Mesendoderm (in vitro differentiated cells): Measurements from ENCODE around the gene ANKRD39.
"Not testable (repeated sequence)": the region's sequence is repeated elsewhere in the genome, so short reads cannot be mapped to it uniquely, and the experiment has no call there.

ENCODE experiments used
- DNase-seq: peaks from one replicate; pipeline ENCODE4 v3.0.0; 2013
- H2AK5ac ChIP-seq: 2 replicates; pipeline ENCODE4 v1.6.1; 2013; ENCODE audit warnings: low read length, inconsistent platforms
- H2BK120ac ChIP-seq: 2 replicates; pipeline ENCODE4 v1.6.1; 2013; ENCODE audit warnings: low read depth, mild to moderate bottlenecking, low read length, moderate library complexity, mixed read lengths
- H2BK15ac ChIP-seq: replicated peaks from 2 replicates; pipeline ENCODE4 v1.6.1; 2013; ENCODE audit warnings: low read depth, mild to moderate bottlenecking, moderate library complexity
- H2BK5ac ChIP-seq: 2 replicates; pipeline ENCODE4 v1.6.1; 2013; ENCODE audit warnings: low read length, inconsistent platforms
- H3K18ac ChIP-seq: 2 replicates; pipeline ENCODE4 v1.6.1; 2013; ENCODE audit warnings: mild to moderate bottlenecking, low read length, mixed read lengths
- H3K23ac ChIP-seq: one replicate; pipeline ENCODE4 v1.6.1; 2013; ENCODE audit warnings: low read length
- H3K27ac ChIP-seq: 2 replicates; pipeline ENCODE4 v1.5.1; 2013; ENCODE audit warnings: low read depth, mild to moderate bottlenecking, inconsistent platforms, low read length, moderate library complexity
- H3K27me3 ChIP-seq: 2 replicates; pipeline ENCODE4 v1.6.1; 2013; ENCODE audit warnings: low read length, control low read depth, mild to moderate bottlenecking, inconsistent platforms; ENCODE audit not compliant: insufficient read depth, poor library complexity
- H3K36me3 ChIP-seq: 2 replicates; pipeline ENCODE4 v1.6.1; 2013; ENCODE audit warnings: low read length, inconsistent platforms; ENCODE audit not compliant: control insufficient read depth, insufficient read depth
- H3K4ac ChIP-seq: one replicate; pipeline ENCODE4 v1.6.1; 2013; ENCODE audit warnings: low read depth, mild to moderate bottlenecking, low read length, moderate library complexity
- H3K4me1 ChIP-seq: 2 replicates; pipeline ENCODE4 v1.6.1; 2013; ENCODE audit warnings: low read depth, low read length, inconsistent platforms; ENCODE audit not compliant: control insufficient read depth
- H3K4me2 ChIP-seq: 2 replicates; pipeline ENCODE4 v1.6.1; 2013; ENCODE audit warnings: low read length
- H3K4me3 ChIP-seq: 2 replicates; pipeline ENCODE4 v1.5.1; 2013; ENCODE audit warnings: mild to moderate bottlenecking, low read length
- H3K56ac ChIP-seq: one replicate; pipeline ENCODE4 v1.6.1; 2013; ENCODE audit warnings: low read length
- H3K79me1 ChIP-seq: 2 replicates; pipeline ENCODE4 v1.6.1; 2013; ENCODE audit warnings: low read length, inconsistent platforms
- H3K79me2 ChIP-seq: 2 replicates; pipeline ENCODE4 v1.6.1; 2013; ENCODE audit warnings: mild to moderate bottlenecking, low read length; ENCODE audit not compliant: control insufficient read depth, insufficient read depth
- H3K9ac ChIP-seq: 2 replicates; pipeline ENCODE4 v1.6.1; 2013; ENCODE audit warnings: low read length, inconsistent platforms
- H4K5ac ChIP-seq: one replicate; pipeline ENCODE4 v1.6.1; 2013; ENCODE audit warnings: low read length
- H4K8ac ChIP-seq: one replicate; pipeline ENCODE4 v1.6.1; 2013; ENCODE audit warnings: low read depth, mild to moderate bottlenecking, control low read depth, low read length, moderate library complexity
- WGBS: extraction: QIAGEN DNeasy Blood & Tissue Kit; methylation state at CpG from one replicate; pipeline ENCODE4 v1.1.7; 2013; ENCODE audit warnings: low lambda C conversion rate, missing lambda C conversion rate; ENCODE audit not compliant: insufficient coverage; ENCODE audit errors: extremely low coverage; 5-methylcytosine and 5-hydroxymethylcytosine counted together

ANKRD39 gene

GRCh38 chr2:96863575-96864342 is 5.9 kb upstream of the ANKRD39 start:
- WGBS = no CpG with 5 or more reads among the region's 19 CpGs
- Histone ChIP-seq H3K18ac (no peak overlapping the region), H3K4ac (no peak overlapping the region), H3K4me2 (no peak overlapping the region), H4K5ac (no peak overlapping the region), H2BK120ac (no peak overlapping the region), H2BK5ac (no peak overlapping the region), H3K56ac (no peak overlapping the region), H3K79me1 (peaks cover 29% of the 10 kb centered on the region), H2AK5ac (no peak overlapping the region), H3K4me3 (no peak overlapping the region), H3K4me1 (peaks cover 5% of the 10 kb centered on the region), H4K8ac (no peak overlapping the region), H3K27ac (no peak overlapping the region), H3K36me3 (peaks cover 38% of the 10 kb centered on the region), H3K23ac (no peak overlapping the region), H3K9ac (no peak overlapping the region), H3K79me2 (peaks cover 31% of the 10 kb centered on the region), H2BK15ac (no peak overlapping the region), H3K27me3 (no peaks in the 10 kb centered on the region)
- DNase-seq = no peak

- H2BK15ac ChIP-seq, H3K4me1 ChIP-seq, H3K4me3 ChIP-seq, DNase-seq, H3K4me2 ChIP-seq, H2BK120ac ChIP-seq, H2AK5ac ChIP-seq, H3K27me3 ChIP-seq, H3K18ac ChIP-seq, H3K9ac ChIP-seq, H3K56ac ChIP-seq, H4K8ac ChIP-seq, H3K4ac ChIP-seq, H4K5ac ChIP-seq, H3K27ac ChIP-seq, H2BK5ac ChIP-seq, H3K23ac ChIP-seq: not testable (repeated sequence)
- Histone ChIP-seq H3K36me3 (peaks cover 38% of the 10 kb centered on the region), H3K79me2 (peaks cover 26% of the 10 kb centered on the region), H3K79me1 (peaks cover 29% of the 10 kb centered on the region)
- WGBS = no CpG with 5 or more reads among the region's 4 CpGs
Observed at GRCh38 chr2:96863056-96863455, 5.2 kb upstream of the ANKRD39 start.

DNA sequence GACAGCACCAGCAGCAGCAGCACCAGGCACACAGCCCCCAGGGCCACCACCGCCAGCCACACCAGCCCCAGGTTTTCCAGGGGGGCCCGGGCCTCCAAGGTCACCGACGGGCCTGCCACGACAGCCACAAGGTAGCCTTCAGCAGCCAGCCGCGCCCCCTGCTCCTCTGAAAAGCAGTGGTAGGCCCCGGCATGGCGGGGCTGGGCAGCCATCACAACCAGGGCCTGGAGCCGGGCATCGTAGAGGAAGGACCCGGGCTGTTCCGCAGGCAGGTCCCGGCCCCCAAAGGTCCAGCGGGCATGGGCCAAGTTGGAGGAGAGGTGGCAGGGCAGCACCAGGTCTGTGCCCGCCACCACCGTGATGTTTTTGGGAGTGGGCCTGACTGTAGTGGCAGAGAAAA is 3.3 kb upstream of the ANKRD39 start:
- Histone ChIP-seq H3K27ac (no peak overlapping the region), H3K4me3 (no peak overlapping the region), H4K8ac (no peak overlapping the region), H2BK15ac (no peak overlapping the region), H3K79me1 (peaks cover 12% of the 10 kb centered on the region), H2BK120ac (no peak overlapping the region), H3K4me2 (no peak overlapping the region), H3K4ac (no peak overlapping the region), H3K23ac (no peak overlapping the region), H3K56ac (no peak overlapping the region), H2AK5ac (no peak overlapping the region), H3K36me3 (peaks cover 34% of the 10 kb centered on the region), H3K27me3 (no peaks in the 10 kb centered on the region), H4K5ac (no peak overlapping the region), H3K18ac (no peak overlapping the region), H3K79me2 (peaks cover 6% of the 10 kb centered on the region), H2BK5ac (no peak overlapping the region), H3K9ac (no peak overlapping the region), H3K4me1 (peaks cover 5% of the 10 kb centered on the region)
- no CpG with 5 or more reads among the region's 17 CpGs for WGBS
- DNase-seq = no peak

DNA sequence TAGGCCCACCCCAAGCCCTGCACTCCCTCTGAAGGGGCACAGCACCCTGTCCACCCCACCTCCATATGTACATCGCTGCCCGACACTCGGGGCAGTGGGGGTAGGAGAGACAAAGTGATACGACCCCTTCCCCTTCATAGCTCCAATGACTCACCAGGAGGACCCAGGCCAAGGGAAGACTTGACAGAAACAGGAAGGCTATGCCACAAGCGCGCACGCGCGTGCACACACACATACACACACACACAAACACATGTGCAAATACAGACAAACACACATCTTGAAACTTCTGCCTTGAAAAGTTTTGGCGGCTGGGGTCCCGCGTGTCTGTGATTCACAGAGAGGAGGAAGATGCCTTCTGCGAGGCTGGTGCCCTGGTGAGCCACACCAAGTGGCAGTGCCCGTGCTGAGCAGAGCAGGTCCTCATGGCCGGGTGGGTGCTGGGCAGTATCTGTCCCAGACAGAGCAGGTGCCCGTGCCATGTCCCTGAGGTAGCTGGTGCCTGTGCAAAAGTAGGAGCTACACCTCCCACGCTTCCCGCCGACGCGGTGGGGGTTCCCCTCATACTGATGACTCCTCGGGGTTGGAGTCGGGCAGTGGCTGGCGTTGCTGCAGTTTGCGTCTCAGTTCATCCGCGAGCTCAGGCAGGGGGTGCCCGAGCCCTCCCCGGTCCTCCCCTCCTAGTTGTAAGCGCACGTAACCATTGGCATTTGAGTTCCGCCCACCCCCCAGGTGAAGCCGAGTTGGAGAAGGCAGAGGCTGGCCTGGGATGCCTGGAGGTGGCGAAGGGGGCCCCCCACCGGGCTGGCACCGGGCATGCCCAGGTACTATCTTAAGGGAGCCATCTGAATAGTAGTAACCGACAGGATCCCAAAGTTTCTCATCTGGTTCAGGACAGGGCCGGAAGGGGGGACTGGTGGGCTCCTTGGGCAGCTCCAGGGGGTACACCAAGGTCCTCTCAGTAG is 2.5 kb upstream of the ANKRD39 start:
- no CpG with 5 or more reads among the region's 38 CpGs for WGBS
- H3K4ac ChIP-seq = no peak overlapping the region

DNA sequence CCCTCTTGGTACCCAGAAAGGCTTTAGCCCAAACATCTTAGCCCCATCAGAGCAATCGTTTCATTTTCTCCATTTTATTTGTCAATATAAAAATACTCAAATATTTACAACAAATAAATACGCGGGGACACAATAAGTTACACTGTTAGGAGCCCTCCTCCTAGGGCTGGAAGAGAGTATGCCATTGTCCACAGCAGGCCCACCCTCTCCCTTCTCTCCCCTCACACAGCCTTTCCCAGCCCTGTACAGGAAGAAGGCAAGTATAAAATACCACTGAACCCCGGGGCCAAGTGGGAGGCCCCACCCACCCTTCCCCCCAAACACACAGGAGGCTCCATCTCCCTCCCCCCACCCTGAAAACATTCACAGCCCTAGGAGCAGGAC is 1.9 kb upstream of the ANKRD39 start:
- Histone ChIP-seq H2BK120ac (no peak overlapping the region), H3K27ac (no peak overlapping the region), H3K27me3 (no peaks in the 10 kb centered on the region), H3K18ac (no peak overlapping the region), H3K4me2 (no peak overlapping the region), H3K79me1 (peaks cover 6% of the 10 kb centered on the region), H2BK5ac (no peak overlapping the region), H3K4me1 (peaks cover 5% of the 10 kb centered on the region), H3K9ac (no peak overlapping the region), H4K8ac (no peak overlapping the region), H3K36me3 (peaks cover 27% of the 10 kb centered on the region), H2AK5ac (no peak overlapping the region), H3K4me3 (no peak overlapping the region), H3K56ac (no peak overlapping the region), H3K23ac (no peak overlapping the region), H3K4ac (no peak overlapping the region), H2BK15ac (no peak overlapping the region), H4K5ac (no peak overlapping the region), H3K79me2 (no peaks in the 10 kb centered on the region)
- DNase-seq = no peak
- WGBS = 100% methylated on average over 1 of the region's 4 CpGs

More for the DNA sequence above, 2.5 kb upstream of the ANKRD39 start:
- H2BK120ac ChIP-seq = no peak overlapping the region
- H3K23ac ChIP-seq = no peak overlapping the region
- no peak overlapping the region for H2BK5ac ChIP-seq
- H3K36me3 ChIP-seq = peaks cover 30% of the 10 kb centered on the region
- no peak overlapping the region for H2BK15ac ChIP-seq
- H3K18ac ChIP-seq = no peak overlapping the region
- H3K79me1 ChIP-seq = peaks cover 6% of the 10 kb centered on the region
- no peak overlapping the region for H3K56ac ChIP-seq
- no peak overlapping the region for H2AK5ac ChIP-seq
- H3K27me3 ChIP-seq = no peaks in the 10 kb centered on the region
- no peak overlapping the region for H3K4me3 ChIP-seq
- H3K27ac ChIP-seq = no peak overlapping the region
- H3K4me2 ChIP-seq = no peak overlapping the region
- no peak overlapping the region for H4K5ac ChIP-seq
- no peak overlapping the region for H4K8ac ChIP-seq
- no peak overlapping the region for H3K9ac ChIP-seq
- H3K79me2 ChIP-seq = peaks cover 2% of the 10 kb centered on the region
- no peak for DNase-seq
- H3K4me1 ChIP-seq = peaks cover 5% of the 10 kb centered on the region
